Tibial nerve (tissue), 3 donors: ENCODE results near the gene MALRD1.

ENCODE experiments used
- CTCF ChIP-seq, 5 experiments: fragments of 200-600 bp in 3 of 5; fragments of 450-650 bp in 2 of 5; sonication (generic) in 3 of 5; IDR thresholded peaks; one replicate each; pipeline ENCODE4 v1.5.1; 2016 to 2019; ENCODE audit warnings: antibody characterized with exemption in 5 of 5, mild to moderate bottlenecking in 3 of 5, moderate library complexity in 2 of 5
- POLR2A ChIP-seq, 2 donors: fragments of 450-650 bp; IDR thresholded peaks; one replicate each; pipeline ENCODE4 v1.6.1; 2017; ENCODE audit warnings: antibody characterized with exemption in 2 of 2, mild to moderate bottlenecking in 2 of 2, moderate library complexity in 2 of 2

GRCh38 chr10:19561181-19561580, 512.6 kb downstream of the MALRD1 start:
- TF ChIP-seq POLR2A (IDR thresholded peaks at IDR 0.05) (no peak), CTCF (IDR thresholded peaks at IDR 0.05) (no peak)
